Measurements from ENCODE around the gene CFAP53. TPM values are rescaled to one million over a fixed set of nuclear protein-coding genes. Genes with fewer than 3 reads are reported as not detected.
A peak's percentile ranks its signal among the peaks of the same experiment; 100 is the strongest.

CFAP53 gene
- total and polyA plus RNA-seq, 2 experiments from 2014 or later: 0.11 to 0.48 TPM

GRCh38 chr18:50280707-50281294, 14.5 kb upstream of the CFAP53 start:
- H3K9me2 ChIP-seq (ENCODE audit: insufficient read depth): no peaks in the 10 kb centered on the region
- WGBS, 2 experiments (ENCODE audit: low coverage in 1 of 2, low lambda C conversion rate in 2 of 2, missing lambda C conversion rate in 2 of 2): 1% methylated on average over 16 of the region's 16 CpGs
- H3K36me3 ChIP-seq (ENCODE audit: low read depth): peaks cover 13% of the 10 kb centered on the region; the same call in 1 of the 2 replicates
- H3K9me3 ChIP-seq (ENCODE audit: low read depth): no peaks in the 10 kb centered on the region
- H2AFZ ChIP-seq: peak overlapping the region; percentile 87
- peak overlapping the region; percentile 74 for H3K27ac ChIP-seq
- H3K9ac ChIP-seq: peak overlapping the region; percentile 94
- peak; percentile 14 for DNase-seq
- H3K4me1 ChIP-seq (ENCODE audit: insufficient read depth): peaks cover 20% of the 10 kb centered on the region; the same call in 1 of the 2 replicates
- TF ChIP-seq EZH2 (IDR thresholded peaks at IDR 0.05; ENCODE audit: insufficient read depth, poor library complexity, severe bottlenecking) (no peak), EZH2phosphoT487 (IDR thresholded peaks at IDR 0.05; ENCODE audit: insufficient read depth, low read depth) (no peak)
- H3K79me2 ChIP-seq (ENCODE audit: insufficient read depth): peaks cover 57% of the 10 kb centered on the region
- peak overlapping the region; percentile 92 for H3K4me3 ChIP-seq
- H4K20me1 ChIP-seq (ENCODE audit: insufficient read depth): no peaks in the 10 kb centered on the region
- no peaks in the 10 kb centered on the region for H3K27me3 ChIP-seq (replicated peaks; ENCODE audit: insufficient read depth)
- H3F3A ChIP-seq (ENCODE audit: insufficient read depth): 0 out of 2 replicates have a peak, but pooled peaks cover 4% of the 10 kb centered on the region
- in situ Hi-C loops (cut with MboI): no loop called here
- peak overlapping the region; percentile 98 for H3K4me2 ChIP-seq (ENCODE audit: unreplicated experiment)

DNA sequence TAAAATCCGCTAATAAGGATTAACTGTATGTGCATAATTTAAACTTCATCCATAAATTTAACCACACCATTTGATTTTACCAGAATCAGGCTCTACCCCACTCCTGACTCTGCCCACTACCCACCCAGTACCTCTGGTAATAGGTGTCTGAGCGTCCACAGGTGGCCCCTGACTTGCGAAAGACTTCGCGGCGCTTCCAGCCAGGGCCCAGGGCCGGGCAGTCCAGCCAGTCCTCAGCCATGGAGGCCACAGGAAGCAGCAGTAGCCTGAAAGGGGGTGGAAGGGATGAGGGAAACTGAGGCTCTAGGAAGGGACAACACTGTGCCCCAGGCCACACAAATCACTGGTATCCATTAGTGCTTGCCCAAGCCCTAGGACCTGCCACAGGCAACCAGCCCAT, 13.5 kb upstream of the CFAP53 start:
- peak overlapping the region; percentile 98 for H3K4me2 ChIP-seq (ENCODE audit: unreplicated experiment)
- no peak overlapping the region for H2AFZ ChIP-seq
- in situ Hi-C loops (cut with MboI): no loop called here
- TF ChIP-seq EZH2phosphoT487 (IDR thresholded peaks at IDR 0.05; ENCODE audit: insufficient read depth, low read depth) (no peak), EZH2 (IDR thresholded peaks at IDR 0.05; ENCODE audit: insufficient read depth, poor library complexity, severe bottlenecking) (no peak)
- H3K36me3 ChIP-seq (ENCODE audit: low read depth): peaks cover 17% of the 10 kb centered on the region; the same call in 1 of the 2 replicates
- 0 out of 2 replicates have a peak, but pooled peaks cover 4% of the 10 kb centered on the region for H3F3A ChIP-seq (ENCODE audit: insufficient read depth)
- no peaks in the 10 kb centered on the region for H3K9me2 ChIP-seq (ENCODE audit: insufficient read depth)
- peak overlapping the region; percentile 92 for H3K4me3 ChIP-seq
- no peaks in the 10 kb centered on the region for H3K9me3 ChIP-seq (ENCODE audit: low read depth)
- peak overlapping the region; percentile 94; the same call in 1 of the 2 replicates for H3K9ac ChIP-seq
- no peak overlapping the region for H3K27ac ChIP-seq
- WGBS, 2 experiments (ENCODE audit: low coverage in 1 of 2, low lambda C conversion rate in 2 of 2, missing lambda C conversion rate in 2 of 2): 99% methylated on average over 7 of the region's 7 CpGs
- H3K4me1 ChIP-seq (ENCODE audit: insufficient read depth): peaks cover 20% of the 10 kb centered on the region; the same call in 1 of the 2 replicates
- DNase-seq: no peak
- no peaks in the 10 kb centered on the region for H3K27me3 ChIP-seq (replicated peaks; ENCODE audit: insufficient read depth)
- no peaks in the 10 kb centered on the region for H4K20me1 ChIP-seq (ENCODE audit: insufficient read depth)
- peaks cover 57% of the 10 kb centered on the region for H3K79me2 ChIP-seq (ENCODE audit: insufficient read depth)

DNA sequence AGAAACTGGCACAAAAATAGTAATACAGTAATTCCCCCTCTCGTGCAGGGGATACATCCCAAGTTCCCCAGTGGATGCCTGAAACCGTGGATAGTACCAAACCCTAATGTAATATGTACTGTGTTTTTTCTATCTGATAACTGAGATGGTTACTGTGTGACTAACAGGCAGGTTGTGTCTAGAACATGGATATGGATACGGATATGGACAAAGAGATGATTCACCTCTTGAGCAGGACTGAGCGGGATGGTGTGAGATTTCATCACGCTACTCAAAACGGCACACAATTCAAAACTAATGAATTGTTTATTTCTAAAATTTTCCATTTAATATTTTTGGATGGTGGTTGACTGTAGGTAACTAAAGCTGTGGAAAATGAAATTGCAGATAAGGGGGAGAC, 11.6 kb upstream of the CFAP53 start:
- Histone ChIP-seq H3K9me3 (ENCODE audit: low read depth) (no peaks in the 10 kb centered on the region), H4K20me1 (ENCODE audit: insufficient read depth) (no peaks in the 10 kb centered on the region), H3K9me2 (ENCODE audit: insufficient read depth) (no peaks in the 10 kb centered on the region), H3K79me2 (ENCODE audit: insufficient read depth) (peaks cover 57% of the 10 kb centered on the region), H2AFZ (no peak overlapping the region), H3K4me1 (ENCODE audit: insufficient read depth) (peaks cover 20% of the 10 kb centered on the region; the same call in 1 of the 2 replicates), H3K27ac (no peak overlapping the region), H3K27me3 (replicated peaks; ENCODE audit: insufficient read depth) (no peaks in the 10 kb centered on the region), H3K4me3 (no peak overlapping the region), H3K4me2 (ENCODE audit: unreplicated experiment) (no peak overlapping the region), H3K36me3 (ENCODE audit: low read depth) (peaks cover 17% of the 10 kb centered on the region; the same call in 1 of the 2 replicates), H3F3A (ENCODE audit: insufficient read depth) (0 out of 2 replicates have a peak, but pooled peaks cover 4% of the 10 kb centered on the region), H3K9ac (no peak overlapping the region)
- in situ Hi-C loops (cut with MboI): no loop called here
- WGBS, 2 experiments (ENCODE audit: low coverage in 1 of 2, low lambda C conversion rate in 2 of 2, missing lambda C conversion rate in 2 of 2): 67 to 68% methylated on average over 6 of the region's 6 CpGs
- DNase-seq: peak; percentile 47
- TF ChIP-seq EZH2phosphoT487 (IDR thresholded peaks at IDR 0.05; ENCODE audit: insufficient read depth, low read depth) (no peak), EZH2 (IDR thresholded peaks at IDR 0.05; ENCODE audit: insufficient read depth, poor library complexity, severe bottlenecking) (no peak)

DNA sequence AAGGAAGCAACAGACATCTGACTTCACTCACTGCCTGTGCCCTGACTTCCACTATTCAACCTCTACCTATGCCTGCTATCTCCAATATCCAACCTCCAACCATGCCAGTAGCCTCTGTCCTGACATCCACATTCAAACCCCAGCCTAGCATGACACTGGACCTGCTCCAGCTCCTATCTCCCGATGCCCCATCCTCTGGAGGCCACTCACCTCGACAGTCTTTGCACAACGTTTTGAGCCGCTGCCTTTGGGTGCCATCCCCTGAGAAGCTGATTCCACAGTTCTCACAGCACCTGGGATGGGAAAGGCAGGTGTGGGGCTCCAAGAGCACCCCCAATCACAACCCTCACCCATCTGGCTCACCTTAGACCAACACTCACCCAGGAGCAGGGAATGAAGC, 10.2 kb upstream of the CFAP53 start:
- H3F3A ChIP-seq (ENCODE audit: insufficient read depth): peaks cover 9% of the 10 kb centered on the region; the same call in 1 of the 2 replicates
- in situ Hi-C loops (cut with MboI): no loop called here
- no peaks in the 10 kb centered on the region for H4K20me1 ChIP-seq (ENCODE audit: insufficient read depth)
- DNase-seq: no peak
- 91 to 97% methylated on average over 4 of the region's 4 CpGs for WGBS, 2 experiments (ENCODE audit: low coverage in 1 of 2, low lambda C conversion rate in 2 of 2, missing lambda C conversion rate in 2 of 2)
- H3K4me3 ChIP-seq: no peak overlapping the region
- H3K79me2 ChIP-seq (ENCODE audit: insufficient read depth): peaks cover 47% of the 10 kb centered on the region
- peaks cover 17% of the 10 kb centered on the region; the same call in 1 of the 2 replicates for H3K4me1 ChIP-seq (ENCODE audit: insufficient read depth)
- no peak overlapping the region for H3K4me2 ChIP-seq (ENCODE audit: unreplicated experiment)
- no peak overlapping the region for H3K27ac ChIP-seq
- no peaks in the 10 kb centered on the region for H3K27me3 ChIP-seq (replicated peaks; ENCODE audit: insufficient read depth)
- TF ChIP-seq EZH2 (IDR thresholded peaks at IDR 0.05; ENCODE audit: insufficient read depth, poor library complexity, severe bottlenecking) (no peak), EZH2phosphoT487 (IDR thresholded peaks at IDR 0.05; ENCODE audit: insufficient read depth, low read depth) (no peak)
- no peaks in the 10 kb centered on the region for H3K9me2 ChIP-seq (ENCODE audit: insufficient read depth)
- H3K36me3 ChIP-seq (ENCODE audit: low read depth): peaks cover 25% of the 10 kb centered on the region; the same call in 1 of the 2 replicates
- H3K9me3 ChIP-seq (ENCODE audit: low read depth): no peaks in the 10 kb centered on the region
- no peak overlapping the region for H2AFZ ChIP-seq
- no peak overlapping the region for H3K9ac ChIP-seq

Data from GM23248 (cell line).